H1 (cell line): ENCODE data around the gene PTGIS. TPM values are rescaled to one million over a fixed set of nuclear protein-coding genes. Genes with fewer than 3 reads are reported as not detected.

Source experiments
- CHD7 ChIP-seq: fragments of 300-600 bp; sonication (generic); IDR thresholded peaks from 2 replicates; pipeline ENCODE4 v1.7.1; 2012; ENCODE audit warnings: low read length, moderate library complexity, mild to moderate bottlenecking, inconsistent platforms; ENCODE audit not compliant: insufficient replicate concordance
- polyA plus RNA-seq, 7 experiments: library from polyadenylated mRNA; depleted of rRNA in 3 of 7; stranded (reverse) in 5 of 7; unstranded in 2 of 7; fragments of >200 nt in 5 of 7; fragments of 200-250 nt in 2 of 7; gene quantifications; 1 replicate in 5 of 7; 2 replicates in 1 of 7; 4 replicates in 1 of 7; pipeline versions ENCODE4 v1.2.1 to v1.2.3, GENCODE V29; 2011 to 2013; ENCODE audit warnings: missing spikeins in 2 of 7, mixed read lengths in 2 of 7
- total RNA-seq: library from RNA; stranded (reverse); fragmentation: NEBNext Ultra II Directional; extraction: Animal tissue kit (Norgen Biotek cat#: 25700); gene quantifications from 2 replicates; pipeline ENCODE4 v1.2.1, GENCODE V29; 2021

The PTGIS gene
- total and polyA plus RNA-seq, 2 of the 8 experiments (the other 6 are each of a cell fraction or from before 2014, with no cell fraction given), result 29.9 to 35.5 TPM

GRCh38 chr20:49614338-49615050 lies 46.6 kb upstream of the PTGIS start (continued):
- TF ChIP-seq CHD7, result no peak
